HepG2 (cell line): Measurements from ENCODE around the gene TUBG2. TPM values are rescaled to one million over a fixed set of nuclear protein-coding genes. Genes with fewer than 3 reads are reported as not detected.

ENCODE experiments used
- ARNT2 ChIP-seq: sonication (generic); formaldehyde crosslinking; IDR thresholded peaks from 2 replicates; pipeline ENCODE4 v1.8.0; 2022; ENCODE audit warnings: mild to moderate bottlenecking, low read depth, missing genetic modification reagents, moderate library complexity
- ATF7-NPFF ChIP-seq: sonication (generic); formaldehyde crosslinking; IDR thresholded peaks from 2 replicates; pipeline ENCODE4 v1.8.1; 2023; ENCODE audit warnings: mild to moderate bottlenecking, low read depth, missing genetic modification reagents, moderate library complexity
- EHMT2 ChIP-seq: fragments of 200-600 bp; sonication (generic); IDR thresholded peaks from 2 replicates; pipeline ENCODE4 v1.7.0; 2017; ENCODE audit warnings: antibody characterized with exemption, low read depth, low read length, borderline replicate concordance
- ISL2 ChIP-seq: sonication (generic); formaldehyde crosslinking; IDR thresholded peaks from 2 replicates; pipeline ENCODE4 v1.5.0; 2020; ENCODE audit warnings: missing genetic modification reagents
- KLF12 ChIP-seq: sonication (generic); formaldehyde crosslinking; IDR thresholded peaks from 2 replicates; pipeline ENCODE4 v1.4.0; 2020; ENCODE audit warnings: missing genetic modification reagents, borderline replicate concordance
- MED1 ChIP-seq: sonication (generic); formaldehyde crosslinking; IDR thresholded peaks from 2 replicates; pipeline ENCODE4 v1.4.0; 2020; ENCODE audit warnings: missing genetic modification reagents
- NCOA2 ChIP-seq: sonication (generic); formaldehyde crosslinking; IDR thresholded peaks from 2 replicates; pipeline ENCODE4 v1.8.0; 2022; ENCODE audit warnings: inconsistent platforms
- RELA ChIP-seq: sonication (generic); formaldehyde crosslinking; IDR thresholded peaks from 2 replicates; pipeline ENCODE4 v1.4.0; 2020; ENCODE audit warnings: missing genetic modification reagents
- SP5 ChIP-seq: IDR thresholded peaks from 2 replicates; pipeline ENCODE4 v1.6.1; 2016; ENCODE audit warnings: low read depth, borderline replicate concordance
- TARDBP ChIP-seq: sonication (generic); formaldehyde crosslinking; IDR thresholded peaks from 2 replicates; pipeline ENCODE4 v1.8.0; 2022; ENCODE audit warnings: mild to moderate bottlenecking, missing genetic modification reagents
- TEAD3 ChIP-seq: optimal IDR thresholded peaks from 2 replicates; pipeline ENCODE3; 2016; ENCODE audit warnings: borderline replicate concordance
- U2AF2 ChIP-seq: fragments of 200-400 bp; formaldehyde crosslinking; IDR thresholded peaks from 2 replicates; pipeline ENCODE4 v1.6.1; 2017; ENCODE audit warnings: low read depth, mild to moderate bottlenecking, low read length
- ZBTB7B ChIP-seq: sonication (generic); formaldehyde crosslinking; IDR thresholded peaks from 2 replicates; pipeline ENCODE4 v1.4.0; 2020; ENCODE audit warnings: missing genetic modification reagents
- ZFP36L2 ChIP-seq: sonication (generic); formaldehyde crosslinking; IDR thresholded peaks from 2 replicates; pipeline ENCODE4 v1.4.0; 2020; ENCODE audit warnings: missing genetic modification reagents
- ZNF598 ChIP-seq: sonication (generic); formaldehyde crosslinking; IDR thresholded peaks from 2 replicates; pipeline ENCODE4 v1.5.1; 2020; ENCODE audit warnings: mild to moderate bottlenecking, missing genetic modification reagents, borderline replicate concordance
- ZNF768 ChIP-seq: sonication (generic); formaldehyde crosslinking; IDR thresholded peaks from 2 replicates; pipeline ENCODE4 v1.4.0; 2020; ENCODE audit warnings: missing genetic modification reagents
- ZNF850 ChIP-seq: sonication (generic); formaldehyde crosslinking; conservative IDR thresholded peaks from 2 replicates; pipeline ENCODE4 v1.9.0; 2021; ENCODE audit warnings: mild to moderate bottlenecking, missing genetic modification reagents
- polyA plus RNA-seq, 8 experiments: library from polyadenylated mRNA; depleted of rRNA in 3 of 8; stranded (reverse) in 7 of 8; unstranded in 1 of 8; fragments of >200 nt; fragmentation: Illumina TruSeq in 4 of 8; extraction: Trizol in 4 of 8; gene quantifications; 2 replicates each; pipeline versions ENCODE4 v1.2.1 to v1.2.3, GENCODE V29; 2011 to 2016; ENCODE audit warnings: low read depth in 4 of 8, missing spikeins in 1 of 8, mixed read lengths in 1 of 8; ENCODE audit not compliant: insufficient read depth in 1 of 8
- total RNA-seq, 5 experiments: library from RNA; depleted of rRNA; stranded (reverse); fragments of >200 nt; fragmentation: Illumina TruSeq; extraction: Trizol; gene quantifications; 2 replicates each; pipeline ENCODE4 v1.2.3, GENCODE V29; 2016; ENCODE audit warnings: low read depth in 1 of 5
- TF ChIP-seq, protein P1 (sequence below): sonication (generic); formaldehyde crosslinking; IDR thresholded peaks from 2 replicates; pipeline ENCODE4 v1.4.0; 2020; ENCODE audit warnings: missing genetic modification reagents
- TF ChIP-seq, protein P2 (sequence below): sonication (generic); formaldehyde crosslinking; IDR thresholded peaks from 2 replicates; pipeline ENCODE4 v1.4.0; 2020; ENCODE audit warnings: missing genetic modification reagents
- TF ChIP-seq, protein P3 (sequence below): sonication (generic); formaldehyde crosslinking; IDR thresholded peaks from 2 replicates; pipeline ENCODE4 v1.4.0; 2020; ENCODE audit warnings: missing genetic modification reagents
- TF ChIP-seq, protein P4 (sequence below): IDR thresholded peaks from 2 replicates; pipeline ENCODE4 v1.6.1; 2012; ENCODE audit warnings: inconsistent platforms

TUBG2 gene
- total and polyA plus RNA-seq, 2 of the 13 experiments (the other 11 are each of a cell fraction or from before 2014, with no cell fraction given), result 16.0 to 42.3 TPM

DNA sequence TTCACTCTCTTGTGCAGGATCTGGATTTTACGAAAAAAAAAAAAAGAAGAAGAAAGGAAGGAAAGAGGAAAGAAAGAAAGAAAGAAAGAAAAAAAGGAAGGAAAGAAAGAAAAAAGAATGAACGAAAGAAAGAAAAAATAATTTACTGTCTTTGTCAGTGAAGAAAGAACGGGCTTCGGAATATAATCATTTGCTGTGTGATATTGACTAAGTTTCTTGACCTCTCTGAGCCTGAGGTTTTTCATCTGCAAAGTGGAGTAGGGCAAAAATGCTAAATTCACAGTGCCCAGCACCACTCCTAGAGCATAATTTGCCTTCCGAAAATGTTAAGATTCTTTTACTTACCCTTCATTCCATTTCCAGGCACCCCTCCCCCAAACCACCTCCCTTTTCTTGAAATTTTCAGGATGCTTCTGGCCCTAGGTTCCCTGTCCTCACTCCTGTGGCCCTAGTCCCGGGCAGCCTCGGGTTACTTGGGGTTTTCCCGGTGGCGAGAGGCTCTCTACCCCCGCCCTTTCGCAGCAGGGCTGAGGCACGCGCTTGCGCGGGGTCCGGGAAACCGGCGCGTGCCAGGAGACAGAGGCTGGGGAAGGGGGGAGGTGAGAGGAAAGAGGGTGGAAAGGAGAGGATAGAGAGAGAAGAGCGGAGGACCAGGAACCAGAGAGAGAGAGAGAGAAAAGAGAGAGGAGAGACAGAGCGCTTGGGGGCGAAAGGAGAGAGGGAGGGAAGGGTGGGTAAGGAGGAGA is 23.1 kb downstream of the TUBG2 start, which contains the start of gene CNTNAP1 (continued):
- peak; percentile 93 for TF ChIP-seq ZNF768 (CRISPR knock-in tag)
- no peak for TF ChIP-seq ZBTB7B (CRISPR knock-in tag)
- TF ChIP-seq RELA, result no peak; the same call in 1 of the 2 replicates
- no peak for TF ChIP-seq ZFP36L2 (CRISPR knock-in tag)
- TF ChIP-seq MED1 (CRISPR knock-in tag), result peak; percentile 39; the same call in 1 of the 2 replicates
- peak; percentile 57 for TF ChIP-seq TEAD3
- peak; percentile 59 for TF ChIP-seq TARDBP (CRISPR knock-in tag)
- TF ChIP-seq ARNT2 (CRISPR knock-in tag), result peak; percentile 37; the same call in 1 of the 2 replicates
- no peak for TF ChIP-seq ZNF850 (CRISPR knock-in tag)
- peak; percentile 70; the same call in 1 of the 2 replicates for TF ChIP-seq U2AF2
- TF ChIP-seq, protein P1, sequence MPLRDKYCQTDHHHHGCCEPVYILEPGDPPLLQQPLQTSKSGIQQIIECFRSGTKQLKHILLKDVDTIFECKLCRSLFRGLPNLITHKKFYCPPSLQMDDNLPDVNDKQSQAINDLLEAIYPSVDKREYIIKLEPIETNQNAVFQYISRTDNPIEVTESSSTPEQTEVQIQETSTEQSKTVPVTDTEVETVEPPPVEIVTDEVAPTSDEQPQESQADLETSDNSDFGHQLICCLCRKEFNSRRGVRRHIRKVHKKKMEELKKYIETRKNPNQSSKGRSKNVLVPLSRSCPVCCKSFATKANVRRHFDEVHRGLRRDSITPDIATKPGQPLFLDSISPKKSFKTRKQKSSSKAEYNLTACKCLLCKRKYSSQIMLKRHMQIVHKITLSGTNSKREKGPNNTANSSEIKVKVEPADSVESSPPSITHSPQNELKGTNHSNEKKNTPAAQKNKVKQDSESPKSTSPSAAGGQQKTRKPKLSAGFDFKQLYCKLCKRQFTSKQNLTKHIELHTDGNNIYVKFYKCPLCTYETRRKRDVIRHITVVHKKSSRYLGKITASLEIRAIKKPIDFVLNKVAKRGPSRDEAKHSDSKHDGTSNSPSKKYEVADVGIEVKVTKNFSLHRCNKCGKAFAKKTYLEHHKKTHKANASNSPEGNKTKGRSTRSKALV, result peak; percentile 64; the same call in 1 of the 2 replicates
- peak; percentile 37; the same call in 1 of the 2 replicates for TF ChIP-seq SP5
- TF ChIP-seq, protein P2, sequence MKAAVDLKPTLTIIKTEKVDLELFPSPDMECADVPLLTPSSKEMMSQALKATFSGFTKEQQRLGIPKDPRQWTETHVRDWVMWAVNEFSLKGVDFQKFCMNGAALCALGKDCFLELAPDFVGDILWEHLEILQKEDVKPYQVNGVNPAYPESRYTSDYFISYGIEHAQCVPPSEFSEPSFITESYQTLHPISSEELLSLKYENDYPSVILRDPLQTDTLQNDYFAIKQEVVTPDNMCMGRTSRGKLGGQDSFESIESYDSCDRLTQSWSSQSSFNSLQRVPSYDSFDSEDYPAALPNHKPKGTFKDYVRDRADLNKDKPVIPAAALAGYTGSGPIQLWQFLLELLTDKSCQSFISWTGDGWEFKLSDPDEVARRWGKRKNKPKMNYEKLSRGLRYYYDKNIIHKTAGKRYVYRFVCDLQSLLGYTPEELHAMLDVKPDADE (CRISPR knock-in tag), result no peak
- peak; percentile 49; the same call in 1 of the 2 replicates for TF ChIP-seq NCOA2 (CRISPR knock-in tag)
- TF ChIP-seq, protein P3, sequence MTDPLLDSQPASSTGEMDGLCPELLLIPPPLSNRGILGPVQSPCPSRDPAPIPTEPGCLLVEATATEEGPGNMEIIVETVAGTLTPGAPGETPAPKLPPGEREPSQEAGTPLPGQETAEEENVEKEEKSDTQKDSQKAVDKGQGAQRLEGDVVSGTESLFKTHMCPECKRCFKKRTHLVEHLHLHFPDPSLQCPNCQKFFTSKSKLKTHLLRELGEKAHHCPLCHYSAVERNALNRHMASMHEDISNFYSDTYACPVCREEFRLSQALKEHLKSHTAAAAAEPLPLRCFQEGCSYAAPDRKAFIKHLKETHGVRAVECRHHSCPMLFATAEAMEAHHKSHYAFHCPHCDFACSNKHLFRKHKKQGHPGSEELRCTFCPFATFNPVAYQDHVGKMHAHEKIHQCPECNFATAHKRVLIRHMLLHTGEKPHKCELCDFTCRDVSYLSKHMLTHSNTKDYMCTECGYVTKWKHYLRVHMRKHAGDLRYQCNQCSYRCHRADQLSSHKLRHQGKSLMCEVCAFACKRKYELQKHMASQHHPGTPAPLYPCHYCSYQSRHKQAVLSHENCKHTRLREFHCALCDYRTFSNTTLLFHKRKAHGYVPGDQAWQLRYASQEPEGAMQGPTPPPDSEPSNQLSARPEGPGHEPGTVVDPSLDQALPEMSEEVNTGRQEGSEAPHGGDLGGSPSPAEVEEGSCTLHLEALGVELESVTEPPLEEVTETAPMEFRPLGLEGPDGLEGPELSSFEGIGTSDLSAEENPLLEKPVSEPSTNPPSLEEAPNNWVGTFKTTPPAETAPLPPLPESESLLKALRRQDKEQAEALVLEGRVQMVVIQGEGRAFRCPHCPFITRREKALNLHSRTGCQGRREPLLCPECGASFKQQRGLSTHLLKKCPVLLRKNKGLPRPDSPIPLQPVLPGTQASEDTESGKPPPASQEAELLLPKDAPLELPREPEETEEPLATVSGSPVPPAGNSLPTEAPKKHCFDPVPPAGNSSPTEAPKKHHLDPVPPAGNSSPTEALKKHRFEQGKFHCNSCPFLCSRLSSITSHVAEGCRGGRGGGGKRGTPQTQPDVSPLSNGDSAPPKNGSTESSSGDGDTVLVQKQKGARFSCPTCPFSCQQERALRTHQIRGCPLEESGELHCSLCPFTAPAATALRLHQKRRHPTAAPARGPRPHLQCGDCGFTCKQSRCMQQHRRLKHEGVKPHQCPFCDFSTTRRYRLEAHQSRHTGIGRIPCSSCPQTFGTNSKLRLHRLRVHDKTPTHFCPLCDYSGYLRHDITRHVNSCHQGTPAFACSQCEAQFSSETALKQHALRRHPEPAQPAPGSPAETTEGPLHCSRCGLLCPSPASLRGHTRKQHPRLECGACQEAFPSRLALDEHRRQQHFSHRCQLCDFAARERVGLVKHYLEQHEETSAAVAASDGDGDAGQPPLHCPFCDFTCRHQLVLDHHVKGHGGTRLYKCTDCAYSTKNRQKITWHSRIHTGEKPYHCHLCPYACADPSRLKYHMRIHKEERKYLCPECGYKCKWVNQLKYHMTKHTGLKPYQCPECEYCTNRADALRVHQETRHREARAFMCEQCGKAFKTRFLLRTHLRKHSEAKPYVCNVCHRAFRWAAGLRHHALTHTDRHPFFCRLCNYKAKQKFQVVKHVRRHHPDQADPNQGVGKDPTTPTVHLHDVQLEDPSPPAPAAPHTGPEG (CRISPR knock-in tag), result 0 out of 2 replicates have a peak, but pooled peaks have one; percentile 36
- TF ChIP-seq, protein P4, sequence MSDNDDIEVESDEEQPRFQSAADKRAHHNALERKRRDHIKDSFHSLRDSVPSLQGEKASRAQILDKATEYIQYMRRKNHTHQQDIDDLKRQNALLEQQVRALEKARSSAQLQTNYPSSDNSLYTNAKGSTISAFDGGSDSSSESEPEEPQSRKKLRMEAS, result peak; percentile 90
- TF ChIP-seq KLF12 (CRISPR knock-in tag), result 0 out of 2 replicates have a peak, but pooled peaks have one; percentile 61
- TF ChIP-seq EHMT2, result no peak
- TF ChIP-seq ISL2 (CRISPR knock-in tag), result 0 out of 2 replicates have a peak, but pooled peaks have one; percentile 5
- TF ChIP-seq ATF7-NPFF (CRISPR knock-in tag), result 0 out of 2 replicates have a peak, but pooled peaks have one; percentile 24
- TF ChIP-seq ZNF598 (CRISPR knock-in tag), result 0 out of 2 replicates have a peak, but pooled peaks have one; percentile 12
